MCF 10A (cell line): ENCODE measurements around the gene MED27. TPM values are rescaled to one million over a fixed set of nuclear protein-coding genes. Genes with fewer than 3 reads are reported as not detected.

Experiments used
- BruUV-seq: library from RNA; stranded (reverse); fragments of 400-500 nt; replicated peaks from 2 replicates; lab custom pipeline; 2021; lab: Mats Ljungman, UMichigan
- CTCF ChIA-PET: fragments of 300-600 bp; sonication (Branson Sonifier 250); formaldehyde crosslinking; extraction: SDS; loops from one replicate; lab custom pipeline; 2021; ENCODE audit warnings: antibody characterized with exemption, inconsistent platforms; lab: Yijun Ruan, JAX
- POLR2A ChIA-PET: fragments of 300-600, 350-650 bp; sonication (Branson Sonifier 250); formaldehyde crosslinking; extraction: SDS; loops from one replicate; lab custom pipeline; 2020; ENCODE audit warnings: antibody characterized with exemption, inconsistent platforms; lab: Yijun Ruan, JAX
- DNase-seq: peaks from one replicate; pipeline ENCODE4 v3.0.0-alpha.2; 2018; ENCODE audit not compliant: unreplicated experiment
- H3K27ac Mint-ChIP-seq: one replicate; pipeline ENCODE4 v1.8.0; 2022; ENCODE audit warnings: mild to moderate bottlenecking, low read depth, mixed read lengths; ENCODE audit not compliant: unreplicated experiment
- H3K27me3 Mint-ChIP-seq: one replicate; pipeline ENCODE4 v1.8.0; 2022; ENCODE audit warnings: mixed read lengths; ENCODE audit not compliant: insufficient read depth, unreplicated experiment
- H3K36me3 Mint-ChIP-seq: one replicate; pipeline ENCODE4 v1.8.0; 2022; ENCODE audit warnings: mild to moderate bottlenecking, moderate library complexity, mixed read lengths; ENCODE audit not compliant: insufficient read depth, unreplicated experiment
- H3K4me1 Mint-ChIP-seq: one replicate; pipeline ENCODE4 v1.8.0; 2022; ENCODE audit warnings: mixed read lengths; ENCODE audit not compliant: insufficient read depth, unreplicated experiment
- H3K4me3 Mint-ChIP-seq: one replicate; pipeline ENCODE4 v1.8.0; 2022; ENCODE audit warnings: mild to moderate bottlenecking, moderate library complexity, mixed read lengths; ENCODE audit not compliant: unreplicated experiment
- H3K9me3 Mint-ChIP-seq: one replicate; pipeline ENCODE4 v1.8.0; 2022; ENCODE audit warnings: mixed read lengths; ENCODE audit not compliant: unreplicated experiment
- intact Hi-C: fragments of 100-400 bp; cut with micrococcal nuclease; formaldehyde crosslinking; loops from 2 replicates; pipeline ENCODE4 v1.14.1; 2022
- total RNA-seq: library from RNA; stranded (reverse); gene quantifications from 2 replicates; pipeline ENCODE4 v1.2.3, GENCODE V29; 2022
- TF ChIP-seq, protein P1 (sequence below): fragments of 200-600 bp; IDR thresholded peaks from one replicate; pipeline ENCODE4 v1.8.0; 2022; ENCODE audit warnings: antibody characterized with exemption, mild to moderate bottlenecking; ENCODE audit not compliant: unreplicated experiment

The MED27 gene
- total RNA-seq, 1 experiment from 2014 or later, result 34.3 TPM

DNA sequence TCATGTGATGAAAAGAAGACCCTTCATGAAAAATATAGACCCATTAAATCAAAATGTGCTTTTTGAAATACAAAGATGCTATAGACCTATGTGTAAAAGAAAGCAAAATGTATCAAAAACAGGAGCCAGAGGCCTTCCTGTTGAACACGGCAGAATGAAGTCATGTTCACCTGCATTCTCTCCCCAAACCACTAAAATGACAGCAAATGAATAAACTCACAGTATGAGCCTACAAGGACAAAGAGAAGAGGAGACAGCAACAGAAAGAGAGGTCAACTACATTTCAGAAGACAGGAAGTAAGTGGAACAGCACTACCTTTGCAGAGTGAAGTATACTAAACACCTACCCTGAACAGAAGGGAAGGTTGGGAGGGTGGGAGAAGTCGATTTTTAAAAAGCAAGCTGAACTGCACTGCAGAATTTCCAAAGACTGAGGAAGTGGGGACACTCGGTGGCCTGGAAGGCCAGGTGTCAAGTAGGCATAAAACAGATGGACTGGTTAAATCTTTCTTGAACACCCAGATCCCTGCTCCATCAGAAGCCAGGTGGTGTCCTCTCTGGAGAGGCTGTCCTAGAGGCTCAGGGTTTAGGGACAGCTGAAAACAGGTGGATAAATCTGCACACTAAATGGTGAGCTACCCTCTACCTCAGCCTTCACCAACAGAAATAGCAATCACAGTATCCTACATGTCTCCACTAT, 48.9 kb downstream of the MED27 start:
- no peaks in the 10 kb centered on the region for H3K9me3 Mint-ChIP-seq
- H3K27ac Mint-ChIP-seq, result no peak overlapping the region
- TF ChIP-seq, protein P1, sequence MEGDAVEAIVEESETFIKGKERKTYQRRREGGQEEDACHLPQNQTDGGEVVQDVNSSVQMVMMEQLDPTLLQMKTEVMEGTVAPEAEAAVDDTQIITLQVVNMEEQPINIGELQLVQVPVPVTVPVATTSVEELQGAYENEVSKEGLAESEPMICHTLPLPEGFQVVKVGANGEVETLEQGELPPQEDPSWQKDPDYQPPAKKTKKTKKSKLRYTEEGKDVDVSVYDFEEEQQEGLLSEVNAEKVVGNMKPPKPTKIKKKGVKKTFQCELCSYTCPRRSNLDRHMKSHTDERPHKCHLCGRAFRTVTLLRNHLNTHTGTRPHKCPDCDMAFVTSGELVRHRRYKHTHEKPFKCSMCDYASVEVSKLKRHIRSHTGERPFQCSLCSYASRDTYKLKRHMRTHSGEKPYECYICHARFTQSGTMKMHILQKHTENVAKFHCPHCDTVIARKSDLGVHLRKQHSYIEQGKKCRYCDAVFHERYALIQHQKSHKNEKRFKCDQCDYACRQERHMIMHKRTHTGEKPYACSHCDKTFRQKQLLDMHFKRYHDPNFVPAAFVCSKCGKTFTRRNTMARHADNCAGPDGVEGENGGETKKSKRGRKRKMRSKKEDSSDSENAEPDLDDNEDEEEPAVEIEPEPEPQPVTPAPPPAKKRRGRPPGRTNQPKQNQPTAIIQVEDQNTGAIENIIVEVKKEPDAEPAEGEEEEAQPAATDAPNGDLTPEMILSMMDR, result no peak
- no peak overlapping the region for H3K4me3 Mint-ChIP-seq
- ChIA-PET POLR2A (no interaction called here), CTCF (no interaction called here)
- no peak for DNase-seq
- no peaks in the 10 kb centered on the region for H3K36me3 Mint-ChIP-seq
- H3K27me3 Mint-ChIP-seq, result no peaks in the 10 kb centered on the region
- BruUV-seq, result no TSS peak
- H3K4me1 Mint-ChIP-seq, result peaks cover 26% of the 10 kb centered on the region
- intact Hi-C loops, result no loop called here

DNA sequence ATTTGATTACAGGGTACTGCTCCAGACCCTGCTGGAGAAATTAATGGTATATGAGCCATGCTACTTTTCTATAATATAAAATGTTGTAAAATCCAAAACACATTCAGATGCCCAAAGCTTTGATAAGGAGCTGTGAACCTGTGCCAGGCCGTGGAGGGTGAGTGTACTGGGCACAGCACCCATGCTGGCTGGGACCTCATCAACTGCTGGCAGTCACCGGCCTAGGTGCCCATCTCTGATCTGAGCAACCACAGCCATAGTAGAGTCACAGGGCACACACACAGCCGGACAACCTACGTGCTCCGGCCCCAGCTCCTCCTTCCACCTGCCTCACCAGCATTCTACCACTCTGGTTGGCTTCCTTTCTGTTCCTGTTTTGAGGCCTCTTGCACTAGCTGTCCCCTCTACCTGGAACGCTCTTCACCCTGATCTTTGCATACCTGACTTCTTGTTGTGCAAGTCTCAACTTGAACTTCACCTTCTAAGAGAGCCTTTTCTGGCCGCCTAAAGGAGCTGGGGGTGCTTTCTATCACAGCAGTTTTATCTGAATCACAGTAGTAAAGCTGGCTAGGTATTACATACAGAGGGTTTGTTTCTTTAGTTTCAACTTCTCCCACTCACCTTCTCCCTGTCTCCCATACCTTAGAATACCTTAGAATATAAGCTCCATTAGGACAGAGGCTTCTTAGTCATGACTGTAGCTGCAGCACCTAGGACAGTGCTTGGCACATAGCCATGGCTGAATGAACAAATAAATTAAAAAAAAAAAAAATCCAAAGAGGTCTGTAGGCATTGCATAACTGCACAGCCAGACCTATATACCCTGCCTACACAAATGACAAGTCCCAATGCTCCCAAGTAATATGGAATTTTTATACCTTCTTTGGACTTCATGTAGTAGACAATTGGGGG, 51.7 kb downstream of the MED27 start:
- ChIA-PET POLR2A (interaction anchor here (0.6 to 1.1 kb wide), 7 partner anchors 9 to 82 kb away, joined by 3 to 9 read pairs (median 3); partner anchors contain the start of gene MED27), CTCF (interaction anchor here (0.6 to 1.4 kb wide), 3 partner anchors 10 to 124 kb away, joined by 3 to 4 read pairs (median 3); no protein-coding TSS in a partner anchor)
- intact Hi-C loops, result no loop called here
- Mint-ChIP-seq H3K9me3 (no peaks in the 10 kb centered on the region), H3K4me3 (peak overlapping the region; percentile 22), H3K36me3 (no peaks in the 10 kb centered on the region), H3K27ac (peak overlapping the region; percentile 8), H3K4me1 (peaks cover 36% of the 10 kb centered on the region), H3K27me3 (no peaks in the 10 kb centered on the region)
- BruUV-seq, result no TSS peak
- TF ChIP-seq, protein P1, result no peak
- peak; percentile 82 for DNase-seq

GRCh38 chr9:132026932-132027585, 52.6 kb downstream of the MED27 start:
- H3K27me3 Mint-ChIP-seq, result no peaks in the 10 kb centered on the region
- intact Hi-C loops, result no loop called here
- BruUV-seq, result no TSS peak
- CTCF ChIA-PET, result interaction anchor here (1.1 to 1.4 kb wide), 2 partner anchors 10 to 20 kb away, joined by 3 to 4 read pairs; no protein-coding TSS in a partner anchor
- DNase-seq, result peak; percentile 60
- POLR2A ChIA-PET, result interaction anchor here (0.7 to 1.1 kb wide), 3 partner anchors 17 to 52 kb away, joined by 3 read pairs; no protein-coding TSS in a partner anchor
- no peaks in the 10 kb centered on the region for H3K36me3 Mint-ChIP-seq
- peaks cover 36% of the 10 kb centered on the region for H3K4me1 Mint-ChIP-seq
- TF ChIP-seq, protein P1, result no peak
- peak overlapping the region; percentile 8 for H3K27ac Mint-ChIP-seq
- no peaks in the 10 kb centered on the region for H3K9me3 Mint-ChIP-seq
- H3K4me3 Mint-ChIP-seq, result no peak overlapping the region
